Psoas muscle (tissue), 8 donors: Measurements from ENCODE around the gene DTL. TPM values are rescaled to one million over a fixed set of nuclear protein-coding genes. Genes with fewer than 3 reads are reported as not detected.

Source experiments
- ATAC-seq, 4 donors: fragments of 200-7000 bp; cut with Tn5 transposase; one replicate each; pipeline ENCODE4 v1.9.1; 2020; ENCODE audit warnings: moderate library complexity in 3 of 4, mild to moderate bottlenecking in 2 of 4
- DNase-seq, 2 donors: peaks; one replicate each; pipeline ENCODE4 v3.0.0-alpha.2; 2020
- H3K27ac ChIP-seq: fragments of 200-600 bp; one replicate; pipeline ENCODE4 v1.8.0; 2022
- H3K27me3 ChIP-seq, 3 donors: fragments of 200-600 bp in 1 of 3; one replicate each; pipeline versions ENCODE4 v1.6.1 to v1.8.0; 2013 to 2022; ENCODE audit warnings: low read length in 2 of 3, mild to moderate bottlenecking in 2 of 3, moderate library complexity in 1 of 3; ENCODE audit not compliant: insufficient read depth in 3 of 3
- H3K36me3 ChIP-seq, 2 donors: fragments of 200-600 bp in 1 of 2; one replicate each; pipeline versions ENCODE4 v1.6.1 to v1.8.0; 2013 to 2022; ENCODE audit warnings: low read depth in 1 of 2, mild to moderate bottlenecking in 1 of 2, moderate library complexity in 1 of 2; ENCODE audit not compliant: insufficient read depth in 1 of 2
- H3K4me1 ChIP-seq: fragments of 200-600 bp; one replicate; pipeline ENCODE4 v1.8.0; 2022
- H3K4me3 ChIP-seq: fragments of 200-600 bp; one replicate; pipeline ENCODE4 v1.8.0; 2022; ENCODE audit warnings: mild to moderate bottlenecking
- H3K9me3 ChIP-seq: fragments of 200-600 bp; one replicate; pipeline ENCODE4 v1.8.0; 2022
- WGBS, 3 donors: extraction: QIAGEN DNeasy Blood & Tissue Kit; methylation state at CpG; one replicate each; pipeline versions ENCODE4 v1.1.6 to v1.1.7; 2013; 5-methylcytosine and 5-hydroxymethylcytosine counted together
- intact Hi-C, 2 donors: fragments of 100-400 bp; cut with DNase I; formaldehyde crosslinking; loops; one replicate each; pipeline versions ENCODE4 v1.11.0 to v1.14.2; 2022
- polyA plus RNA-seq, 3 donors: library from polyadenylated mRNA; stranded (reverse); fragments of 200-250 nt; gene quantifications; one replicate each; pipeline ENCODE4 v1.2.3, GENCODE V29; 2013
- total RNA-seq, 4 donors: library from RNA; stranded (reverse); fragmentation: NEBNext Ultra II Directional in 2 of 4; extraction: Animal tissue kit (Norgen Biotek cat#: 25700) in 2 of 4; gene quantifications; one replicate each; pipeline versions ENCODE4 v1.2.1 to v1.2.4, GENCODE V29; 2021 to 2023
- TF ChIP-seq, protein P1 (sequence below): fragments of 200-600 bp; IDR thresholded peaks from one replicate; pipeline ENCODE4 v1.8.0; 2022; ENCODE audit warnings: antibody characterized with exemption
- donor health status: healthy with polysubstance abuse.
- donor health status: DM: no; HTN: no; CAD: no; lungs with moderate emphysema.
- donor health status: Bipolar disorder and iron deficiency.
- donor health status: healthy.
- donor health status: DM: yes; HTN: yes; CAD: no.
- donor health status: DM: no; HTN: no; CAD: no.
- donor health status: DM: no; HTN: no; CAD: no.
- donor health status: DM: yes; HTN: yes; CAD: no.

The DTL gene
- total and polyA plus RNA-seq, 7 donors: 0.12 to 0.72 (median 0.19) TPM

GRCh38 chr1:212078826-212079225 lies 43.3 kb downstream of the DTL start:
- no peaks in the 10 kb centered on the region for H3K27me3 ChIP-seq
- ATAC-seq (no peak), DNase-seq (no peak)
- 72 to 88% (median 76%) methylated on average over 2 of the region's 2 CpGs for WGBS, 3 donors
- H3K36me3 ChIP-seq: no peaks in the 10 kb centered on the region
- intact Hi-C loops: loop anchor here in 1 of 2 donors (5.0 kb wide), 1 partner anchor 38 kb away; no protein-coding TSS in a partner anchor
- H3K9me3 ChIP-seq: no peaks in the 10 kb centered on the region
- H3K4me1 ChIP-seq: no peaks in the 10 kb centered on the region
- H3K4me3 ChIP-seq: no peak overlapping the region
- TF ChIP-seq, protein P1, sequence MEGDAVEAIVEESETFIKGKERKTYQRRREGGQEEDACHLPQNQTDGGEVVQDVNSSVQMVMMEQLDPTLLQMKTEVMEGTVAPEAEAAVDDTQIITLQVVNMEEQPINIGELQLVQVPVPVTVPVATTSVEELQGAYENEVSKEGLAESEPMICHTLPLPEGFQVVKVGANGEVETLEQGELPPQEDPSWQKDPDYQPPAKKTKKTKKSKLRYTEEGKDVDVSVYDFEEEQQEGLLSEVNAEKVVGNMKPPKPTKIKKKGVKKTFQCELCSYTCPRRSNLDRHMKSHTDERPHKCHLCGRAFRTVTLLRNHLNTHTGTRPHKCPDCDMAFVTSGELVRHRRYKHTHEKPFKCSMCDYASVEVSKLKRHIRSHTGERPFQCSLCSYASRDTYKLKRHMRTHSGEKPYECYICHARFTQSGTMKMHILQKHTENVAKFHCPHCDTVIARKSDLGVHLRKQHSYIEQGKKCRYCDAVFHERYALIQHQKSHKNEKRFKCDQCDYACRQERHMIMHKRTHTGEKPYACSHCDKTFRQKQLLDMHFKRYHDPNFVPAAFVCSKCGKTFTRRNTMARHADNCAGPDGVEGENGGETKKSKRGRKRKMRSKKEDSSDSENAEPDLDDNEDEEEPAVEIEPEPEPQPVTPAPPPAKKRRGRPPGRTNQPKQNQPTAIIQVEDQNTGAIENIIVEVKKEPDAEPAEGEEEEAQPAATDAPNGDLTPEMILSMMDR: no peak
- H3K27ac ChIP-seq: no peak overlapping the region

- TF ChIP-seq, protein P1: no peak
- intact Hi-C loops: loop anchor here in 1 of 2 donors (10.0 kb wide), 1 partner anchor 72 kb away; no protein-coding TSS in a partner anchor
- H3K36me3 ChIP-seq: no peaks in the 10 kb centered on the region
- H3K9me3 ChIP-seq: no peaks in the 10 kb centered on the region
- H3K4me3 ChIP-seq: no peak overlapping the region
- 92 to 98% (median 95%) methylated on average over 2 of the region's 2 CpGs for WGBS, 3 donors
- DNase-seq: no peak
- ATAC-seq: no peak
- no peak overlapping the region for H3K27ac ChIP-seq
- no peaks in the 10 kb centered on the region for H3K4me1 ChIP-seq
- H3K27me3 ChIP-seq: no peaks in the 10 kb centered on the region
Observed at GRCh38 chr1:212082765-212083406, 47.3 kb downstream of the DTL start.

GRCh38 chr1:212089560-212090163 lies 54.1 kb downstream of the DTL start:
- intact Hi-C loops: loop anchor here in 1 of 2 donors (10.0 kb wide), 1 partner anchor 65 kb away; no protein-coding TSS in a partner anchor
- no peak for ATAC-seq
- no peaks in the 10 kb centered on the region for H3K27me3 ChIP-seq
- 60 to 75% (median 71%) methylated on average over 3 of the region's 3 CpGs for WGBS, 3 donors
- H3K4me1 ChIP-seq: no peaks in the 10 kb centered on the region
- TF ChIP-seq, protein P1: no peak
- H3K9me3 ChIP-seq: no peaks in the 10 kb centered on the region
- no peaks in the 10 kb centered on the region for H3K36me3 ChIP-seq
- no peak overlapping the region for H3K27ac ChIP-seq
- DNase-seq: no peak
- H3K4me3 ChIP-seq: no peak overlapping the region

GRCh38 chr1:212091438-212092121 lies 56.0 kb downstream of the DTL start:
- no peaks in the 10 kb centered on the region for H3K27me3 ChIP-seq
- ATAC-seq: no peak
- H3K9me3 ChIP-seq: no peaks in the 10 kb centered on the region
- 81 to 92% (median 83%) methylated on average over 6 of the region's 6 CpGs for WGBS, 3 donors
- no peak overlapping the region for H3K4me3 ChIP-seq
- TF ChIP-seq, protein P1: no peak
- H3K27ac ChIP-seq: no peak overlapping the region
- no peak for DNase-seq
- H3K36me3 ChIP-seq: no peaks in the 10 kb centered on the region
- intact Hi-C loops: no loop called here
- H3K4me1 ChIP-seq: no peaks in the 10 kb centered on the region
